Smooth muscle cell (in vitro differentiated cells): Measurements from ENCODE around the gene CCDC175. TPM values are rescaled to one million over a fixed set of nuclear protein-coding genes. Genes with fewer than 3 reads are reported as not detected.

Experiments used
- DNase-seq: peaks from one replicate; lab custom pipeline; 2025; ENCODE audit not compliant: unreplicated experiment; lab: John Stamatoyannopoulos, UW
- H2AFZ ChIP-seq: fragments of 200-600 bp; sonication (generic); 2 replicates; pipeline ENCODE4 v1.6.0; 2016; ENCODE audit warnings: antibody characterized with exemption, low read depth, mild to moderate bottlenecking
- H3F3A ChIP-seq: fragments of 200-600 bp; sonication (generic); 2 replicates; pipeline ENCODE4 v1.6.0; 2017; ENCODE audit warnings: antibody characterized with exemption, low read depth
- H3K27ac ChIP-seq: fragments of 200-600 bp; sonication (generic); 2 replicates; pipeline ENCODE4 v1.5.1; 2016; ENCODE audit warnings: low read depth, mild to moderate bottlenecking
- H3K27me3 ChIP-seq: fragments of 200-600 bp; sonication (generic); 2 replicates; pipeline ENCODE4 v1.6.1; 2016; ENCODE audit warnings: low read depth, mild to moderate bottlenecking
- H3K36me3 ChIP-seq: fragments of 200-600 bp; sonication (generic); 2 replicates; pipeline ENCODE4 v1.5.1; 2016; ENCODE audit warnings: low read depth
- H3K4me1 ChIP-seq: fragments of 200-600 bp; sonication (generic); 2 replicates; pipeline ENCODE4 v1.5.1; 2016; ENCODE audit warnings: low read depth
- H3K4me2 ChIP-seq: fragments of 200-600 bp; sonication (generic); 2 replicates; pipeline ENCODE4 v1.6.0; 2016; ENCODE audit warnings: mild to moderate bottlenecking
- H3K4me3 ChIP-seq: fragments of 200-600 bp; sonication (generic); 2 replicates; pipeline ENCODE4 v1.5.1; 2016; ENCODE audit warnings: mild to moderate bottlenecking
- H3K79me2 ChIP-seq: fragments of 200-600 bp; sonication (generic); 2 replicates; pipeline ENCODE4 v1.6.0; 2016; ENCODE audit warnings: low read depth, mild to moderate bottlenecking
- H3K9ac ChIP-seq: fragments of 200-600 bp; sonication (generic); 2 replicates; pipeline ENCODE4 v1.6.0; 2016; ENCODE audit warnings: low read depth
- H3K9me3 ChIP-seq: fragments of 200-600 bp; sonication (generic); replicated peaks from 2 replicates; pipeline ENCODE4 v1.5.1; 2016; ENCODE audit warnings: low read depth
- H4K20me1 ChIP-seq: fragments of 200-600 bp; sonication (generic); 2 replicates; pipeline ENCODE4 v1.6.0; 2016; ENCODE audit warnings: low read depth
- CTCF ChIP-seq: fragments of 200-600 bp; sonication (generic); IDR thresholded peaks from 2 replicates; pipeline ENCODE4 v1.5.1; 2017; ENCODE audit warnings: borderline replicate concordance, mild to moderate bottlenecking, antibody characterized with exemption; ENCODE audit not compliant: insufficient read depth, poor library complexity, severe bottlenecking
- WGBS: methylation state at CpG from one replicate; pipeline ENCODE4 v1.1.7; 2016; ENCODE audit warnings: low lambda C conversion rate; 5-methylcytosine and 5-hydroxymethylcytosine counted together
- polyA plus RNA-seq: library from polyadenylated mRNA; unstranded; fragments of >200 nt; fragmentation: Nextera tagmentation; extraction: Ambion mirVana; gene quantifications from 2 replicates; pipeline ENCODE4 v1.2.1, GENCODE V29; 2016
- total RNA-seq: library from RNA; depleted of rRNA; stranded (reverse); fragments of >200 nt; gene quantifications from 2 replicates; pipeline ENCODE4 v1.2.3, GENCODE V29; 2014

The CCDC175 gene
- total and polyA plus RNA-seq, 2 experiments from 2014 or later = not detected

GRCh38 chr14:59464486-59465315 is 111.9 kb downstream of the CCDC175 start:
- Histone ChIP-seq H2AFZ (peak overlapping the region; percentile 57), H3K4me2 (peak overlapping the region; percentile 96), H3K27me3 (no peaks in the 10 kb centered on the region), H3K9me3 (no peaks in the 10 kb centered on the region), H3F3A (peaks cover 11% of the 10 kb centered on the region), H3K9ac (no peak overlapping the region), H3K4me3 (peak overlapping the region; percentile 66), H3K79me2 (no peaks in the 10 kb centered on the region), H3K36me3 (no peaks in the 10 kb centered on the region), H3K4me1 (peaks cover 5% of the 10 kb centered on the region), H3K27ac (no peak overlapping the region), H4K20me1 (peaks cover 25% of the 10 kb centered on the region)
- WGBS = under 1% methylated on average over 86 of the region's 105 CpGs
- peak; percentile 58 for DNase-seq
- no peak for TF ChIP-seq CTCF

- no peak for DNase-seq
- 29% methylated on average over 58 of the region's 60 CpGs for WGBS
- H4K20me1 ChIP-seq = peaks cover 25% of the 10 kb centered on the region
- H3K4me3 ChIP-seq = peak overlapping the region; percentile 66
- H3K4me2 ChIP-seq = peak overlapping the region; percentile 96
- no peaks in the 10 kb centered on the region for H3K79me2 ChIP-seq
- H3K9me3 ChIP-seq = no peaks in the 10 kb centered on the region
- no peaks in the 10 kb centered on the region for H3K36me3 ChIP-seq
- peak overlapping the region; percentile 51 for H2AFZ ChIP-seq
- TF ChIP-seq CTCF = no peak
- no peak overlapping the region for H3K9ac ChIP-seq
- peaks cover 5% of the 10 kb centered on the region for H3K4me1 ChIP-seq
- no peaks in the 10 kb centered on the region for H3K27me3 ChIP-seq
- peaks cover 11% of the 10 kb centered on the region for H3F3A ChIP-seq
- no peak overlapping the region for H3K27ac ChIP-seq
Observed at GRCh38 chr14:59463787-59464485, 112.7 kb downstream of the CCDC175 start.

- no peak overlapping the region for H3K9ac ChIP-seq
- DNase-seq = no peak
- H3K27me3 ChIP-seq = no peaks in the 10 kb centered on the region
- peaks cover 23% of the 10 kb centered on the region for H4K20me1 ChIP-seq
- peaks cover 11% of the 10 kb centered on the region for H3F3A ChIP-seq
- peaks cover 5% of the 10 kb centered on the region for H3K4me1 ChIP-seq
- H3K36me3 ChIP-seq = no peaks in the 10 kb centered on the region
- H3K9me3 ChIP-seq = no peaks in the 10 kb centered on the region
- TF ChIP-seq CTCF = no peak
- H3K4me2 ChIP-seq = no peak overlapping the region
- whole genome bisulfite sequencing = 94% methylated on average over 1 of the region's 1 CpG
- H2AFZ ChIP-seq = no peak overlapping the region
- H3K79me2 ChIP-seq = no peaks in the 10 kb centered on the region
- no peak overlapping the region for H3K27ac ChIP-seq
- no peak overlapping the region for H3K4me3 ChIP-seq
Observed at GRCh38 chr14:59461891-59462290, 114.7 kb downstream of the CCDC175 start.
